CD4-positive, alpha-beta T cell (primary cell): Measurements from ENCODE around the gene MRPS15. TPM values are rescaled to one million over a fixed set of nuclear protein-coding genes. Genes with fewer than 3 reads are reported as not detected.

Source experiments
- ATAC-seq: fragments of 200-7000 bp; cut with Tn5 transposase; one replicate; pipeline ENCODE4 v1.10.0; 2022; ENCODE audit warnings: mild to moderate bottlenecking; ENCODE audit not compliant: poor library complexity
- CTCF ChIA-PET: fragments of 350-600 bp; sonication (Branson Sonifier 250); formaldehyde crosslinking; loops from one replicate; lab custom pipeline; 2021; ENCODE audit warnings: antibody characterized with exemption, inconsistent platforms; lab: Charles Lee
- POLR2A ChIA-PET: fragments of 350-600 bp; sonication (Branson Sonifier 250); formaldehyde crosslinking; loops from one replicate; lab custom pipeline; 2021; ENCODE audit warnings: antibody characterized with exemption, inconsistent platforms; lab: Charles Lee
- DNase-seq, 14 experiments: peaks; one replicate each; pipeline ENCODE4 v3.0.0-alpha.2; 2013 to 2020; ENCODE audit warnings: mixed read lengths in 2 of 14
- H3K27ac ChIP-seq, 2 donors: one replicate each; pipeline versions ENCODE4 v1.5.1 to v1.7.0; 2013; ENCODE audit warnings: low read length in 2 of 2, low read depth in 1 of 2, mild to moderate bottlenecking in 1 of 2
- H3K27me3 ChIP-seq, 2 experiments: 1 replicate in 1 of 2; 2 replicates in 1 of 2; pipeline versions ENCODE4 v1.6.1 to v1.7.0; 2013; ENCODE audit warnings: low read length in 2 of 2, control low read depth in 1 of 2, mild to moderate bottlenecking in 1 of 2, moderate library complexity in 1 of 2; ENCODE audit not compliant: insufficient read depth in 2 of 2, control insufficient read depth in 1 of 2
- H3K36me3 ChIP-seq: one replicate; pipeline ENCODE4 v1.6.1; 2013; ENCODE audit warnings: low read length, control low read depth; ENCODE audit not compliant: insufficient read depth
- H3K4me1 ChIP-seq: one replicate; pipeline ENCODE4 v1.6.1; 2013; ENCODE audit warnings: low read length, control low read depth; ENCODE audit not compliant: insufficient read depth
- H3K4me3 ChIP-seq: one replicate; pipeline ENCODE4 v1.5.1; 2013; ENCODE audit warnings: mild to moderate bottlenecking, low read length, moderate library complexity
- H3K9me3 ChIP-seq, 2 experiments: 1 replicate in 1 of 2; 2 replicates in 1 of 2; pipeline versions ENCODE4 v1.6.1 to v1.7.0; 2013; ENCODE audit warnings: low read length in 2 of 2, mild to moderate bottlenecking in 2 of 2, control low read depth in 1 of 2, moderate library complexity in 1 of 2; ENCODE audit not compliant: control insufficient read depth in 1 of 2, insufficient read depth in 1 of 2
- H3K27ac Mint-ChIP-seq: one replicate; pipeline ENCODE4 v1.8.0; 2020; ENCODE audit warnings: mixed read lengths
- H3K27me3 Mint-ChIP-seq: one replicate; pipeline ENCODE4 v1.8.0; 2021; ENCODE audit warnings: mixed read lengths
- H3K36me3 Mint-ChIP-seq: one replicate; pipeline ENCODE4 v1.8.0; 2021; ENCODE audit warnings: low read depth, mixed read lengths
- H3K4me1 Mint-ChIP-seq: one replicate; pipeline ENCODE4 v1.8.0; 2021; ENCODE audit warnings: low read depth, mixed read lengths
- H3K4me3 Mint-ChIP-seq: one replicate; pipeline ENCODE4 v1.8.0; 2020; ENCODE audit warnings: mild to moderate bottlenecking, mixed read lengths
- H3K9me3 Mint-ChIP-seq: one replicate; pipeline ENCODE4 v1.8.0; 2020; ENCODE audit warnings: mixed read lengths
- intact Hi-C, 2 experiments: fragments of 100-400 bp; cut with DNase I in 1 of 2; cut with micrococcal nuclease in 1 of 2; formaldehyde crosslinking; loops; one replicate each; pipeline versions ENCODE4 v1.15.1 to v1.9.0; 2023 to 2025; cut with DNase I, micrococcal nuclease
- total RNA-seq, 174 experiments: library from RNA in 2 of 174; stranded (reverse) in 2 of 174; gene quantifications; one replicate each; pipeline ENCODE4 v1.2.3 and lab custom pipeline; 2021 to 2026
- TF ChIP-seq, protein P1 (sequence below): fragments of 200-600 bp; IDR thresholded peaks from one replicate; pipeline ENCODE4 v1.8.0; 2022; ENCODE audit warnings: antibody characterized with exemption, mild to moderate bottlenecking

The MRPS15 gene
- total RNA-seq, 2 experiments from 2014 or later: 35.4 to 36.4 TPM

DNA sequence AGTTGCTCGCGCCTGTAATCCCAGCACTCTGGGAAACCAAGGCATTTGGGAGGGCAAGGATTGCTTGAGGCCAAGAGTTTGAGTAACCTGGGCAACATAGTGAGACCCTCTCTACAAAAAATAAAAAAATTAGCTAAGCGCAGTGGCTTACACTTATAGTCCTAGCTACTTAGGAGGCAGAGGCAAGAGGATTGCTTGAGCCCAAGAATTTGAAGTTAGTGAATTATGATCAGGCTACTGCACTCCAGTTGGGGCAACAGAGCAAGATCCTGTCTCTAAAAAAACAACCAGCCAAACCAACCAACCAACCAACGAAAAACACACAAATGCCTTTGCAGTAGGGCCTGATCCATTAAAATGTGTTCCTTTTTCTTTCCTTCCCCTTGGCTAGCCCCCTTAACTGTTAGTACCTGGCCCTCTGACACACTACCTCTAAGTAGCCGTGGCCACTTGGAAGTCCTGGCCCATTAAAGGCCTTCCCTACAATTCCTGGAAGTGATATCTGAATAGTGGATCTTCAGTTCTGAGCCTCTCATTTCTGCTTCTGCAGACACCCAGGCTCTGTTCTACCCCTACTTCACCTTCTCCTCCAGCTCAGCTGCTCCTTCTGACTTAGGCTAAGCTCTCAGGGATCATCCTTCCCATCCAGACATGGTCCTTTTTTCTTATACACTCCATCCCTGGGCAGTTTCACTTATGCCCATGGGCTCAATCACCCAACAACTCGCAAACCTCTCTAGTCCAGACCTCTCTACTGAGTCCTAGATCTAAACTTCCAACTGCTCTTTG is 10.4 kb downstream of the MRPS15 start:
- peaks cover 41% of the 10 kb centered on the region for H3K36me3 Mint-ChIP-seq
- intact Hi-C loops: loop anchor here in 1 of 2 experiments (5.0 kb wide), 1 partner anchor 1239 kb away; the partner anchor contains the start of gene CDCA8
- peaks cover 46% of the 10 kb centered on the region for H3K4me1 Mint-ChIP-seq
- ATAC-seq: no peak
- ChIA-PET CTCF (no interaction called here), POLR2A (interaction anchor here (1.1 to 1.2 kb wide), 1 partner anchor 10 kb away, joined by 7 read pairs; the partner anchor contains the start of gene MRPS15)
- Histone ChIP-seq H3K4me3 (no peak overlapping the region), H3K4me1 (peaks cover 39% of the 10 kb centered on the region), H3K9me3 (no peaks in the 10 kb centered on the region), H3K27ac (no peak overlapping the region), H3K27me3 (no peaks in the 10 kb centered on the region), H3K36me3 (peaks cover 27% of the 10 kb centered on the region)
- H3K27me3 Mint-ChIP-seq: no peaks in the 10 kb centered on the region
- H3K4me3 Mint-ChIP-seq: peak overlapping the region; percentile 61
- no peaks in the 10 kb centered on the region for H3K9me3 Mint-ChIP-seq
- peak overlapping the region; percentile 67 for H3K27ac Mint-ChIP-seq
- TF ChIP-seq, protein P1, sequence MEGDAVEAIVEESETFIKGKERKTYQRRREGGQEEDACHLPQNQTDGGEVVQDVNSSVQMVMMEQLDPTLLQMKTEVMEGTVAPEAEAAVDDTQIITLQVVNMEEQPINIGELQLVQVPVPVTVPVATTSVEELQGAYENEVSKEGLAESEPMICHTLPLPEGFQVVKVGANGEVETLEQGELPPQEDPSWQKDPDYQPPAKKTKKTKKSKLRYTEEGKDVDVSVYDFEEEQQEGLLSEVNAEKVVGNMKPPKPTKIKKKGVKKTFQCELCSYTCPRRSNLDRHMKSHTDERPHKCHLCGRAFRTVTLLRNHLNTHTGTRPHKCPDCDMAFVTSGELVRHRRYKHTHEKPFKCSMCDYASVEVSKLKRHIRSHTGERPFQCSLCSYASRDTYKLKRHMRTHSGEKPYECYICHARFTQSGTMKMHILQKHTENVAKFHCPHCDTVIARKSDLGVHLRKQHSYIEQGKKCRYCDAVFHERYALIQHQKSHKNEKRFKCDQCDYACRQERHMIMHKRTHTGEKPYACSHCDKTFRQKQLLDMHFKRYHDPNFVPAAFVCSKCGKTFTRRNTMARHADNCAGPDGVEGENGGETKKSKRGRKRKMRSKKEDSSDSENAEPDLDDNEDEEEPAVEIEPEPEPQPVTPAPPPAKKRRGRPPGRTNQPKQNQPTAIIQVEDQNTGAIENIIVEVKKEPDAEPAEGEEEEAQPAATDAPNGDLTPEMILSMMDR: no peak
- DNase-seq: no peak

DNA sequence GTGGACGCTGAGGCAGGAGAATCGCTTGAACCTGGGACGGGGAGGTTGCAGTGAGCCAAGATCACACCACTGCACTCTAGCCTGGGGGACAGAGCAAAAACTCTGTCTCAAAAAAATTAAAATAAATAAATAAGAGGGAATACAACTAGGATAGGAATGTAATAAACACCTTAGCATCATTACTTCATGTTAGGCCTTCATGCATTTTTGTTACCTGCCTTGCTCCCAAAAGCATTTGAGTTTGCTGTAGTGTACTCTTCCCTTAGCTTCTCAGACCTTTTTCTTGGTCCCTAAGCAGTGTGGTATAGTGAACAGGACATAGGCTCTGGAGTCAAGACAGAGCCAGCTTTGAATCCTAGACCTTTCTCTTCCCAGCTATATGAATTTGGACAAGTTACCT is 11.1 kb downstream of the MRPS15 start:
- H3K36me3 ChIP-seq: peaks cover 27% of the 10 kb centered on the region
- intact Hi-C loops: loop anchor here in 1 of 2 experiments (5.0 kb wide), 1 partner anchor 1239 kb away; the partner anchor contains the start of gene CDCA8
- peak overlapping the region; percentile 36 for H3K27ac Mint-ChIP-seq
- no peaks in the 10 kb centered on the region for H3K9me3 ChIP-seq
- TF ChIP-seq, protein P1: no peak
- peaks cover 32% of the 10 kb centered on the region for H3K4me1 ChIP-seq
- H3K4me1 Mint-ChIP-seq: peaks cover 39% of the 10 kb centered on the region
- H3K27ac ChIP-seq: no peak overlapping the region
- no peaks in the 10 kb centered on the region for H3K9me3 Mint-ChIP-seq
- POLR2A ChIA-PET: interaction anchor here (1.1 kb wide), 1 partner anchor 11 kb away, joined by 7 read pairs; the partner anchor contains the start of gene MRPS15
- H3K4me3 ChIP-seq: no peak overlapping the region
- H3K4me3 Mint-ChIP-seq: no peak overlapping the region
- DNase-seq (no peak), ATAC-seq (no peak)
- H3K36me3 Mint-ChIP-seq: peaks cover 36% of the 10 kb centered on the region
- CTCF ChIA-PET: no interaction called here
- no peaks in the 10 kb centered on the region for H3K27me3 Mint-ChIP-seq
- no peaks in the 10 kb centered on the region for H3K27me3 ChIP-seq

DNA sequence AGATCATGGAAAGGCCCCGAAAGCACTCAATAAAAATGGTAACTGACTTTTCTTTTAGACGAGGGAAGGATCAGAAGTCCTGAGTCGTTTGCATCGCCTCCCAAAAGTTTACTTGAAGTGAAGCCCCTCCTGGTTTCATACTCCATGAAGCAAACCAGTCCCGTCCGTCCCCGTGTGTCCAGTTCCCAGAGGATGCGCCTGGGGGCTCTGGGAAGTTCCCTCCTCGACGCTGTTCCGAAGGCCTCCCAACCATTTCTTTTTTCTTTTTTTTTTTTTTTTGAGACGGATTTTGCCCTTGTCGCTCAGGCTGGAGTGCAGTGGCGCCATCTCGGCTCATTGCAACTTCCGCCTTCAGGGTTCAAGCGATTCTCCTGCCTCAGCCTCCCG is 13.3 kb downstream of the MRPS15 start:
- H3K27ac ChIP-seq: peak overlapping the region; percentile 82 to 89
- H3K4me1 Mint-ChIP-seq: peaks cover 23% of the 10 kb centered on the region
- no peak for DNase-seq
- POLR2A ChIA-PET: interaction anchor here (0.9 to 3.9 kb wide), 6 partner anchors 11 to 520 kb away, joined by 3 to 50 read pairs (median 6); partner anchors contain the start of genes AGO3, LSM10, MRPS15 and THRAP3
- CTCF ChIA-PET: interaction anchor here (0.9 to 1.0 kb wide), 2 partner anchors 13 to 263 kb away, joined by 3 to 4 read pairs; partner anchors contain the start of gene MRPS15
- H3K4me3 ChIP-seq: peak overlapping the region; percentile 83
- ATAC-seq: no peak
- TF ChIP-seq, protein P1: no peak
- H3K36me3 Mint-ChIP-seq: peaks cover 22% of the 10 kb centered on the region
- peak overlapping the region; percentile 91 for H3K27ac Mint-ChIP-seq
- intact Hi-C loops: loop anchor here (1.0 to 5.0 kb wide), 4 partner anchors 13 to 1241 kb away; partner anchors contain the start of genes MRPS15 (in 2 of the 2) and CDCA8 (in 1 of the 2)
- H3K4me1 ChIP-seq: peaks cover 15% of the 10 kb centered on the region
- H3K4me3 Mint-ChIP-seq: peak overlapping the region; percentile 95
- H3K9me3 ChIP-seq: no peaks in the 10 kb centered on the region
- H3K27me3 ChIP-seq: no peaks in the 10 kb centered on the region
- no peaks in the 10 kb centered on the region for H3K9me3 Mint-ChIP-seq
- peaks cover 14% of the 10 kb centered on the region for H3K36me3 ChIP-seq
- no peaks in the 10 kb centered on the region for H3K27me3 Mint-ChIP-seq
